K562 (cell line): ENCODE measurements around the gene EFHC2. TPM values are rescaled to one million over a fixed set of nuclear protein-coding genes. Genes with fewer than 3 reads are reported as not detected.

Source experiments
- CUX1 ChIP-seq: fragments of 200-800 bp; sonication (Bioruptor generic); IDR thresholded peaks from 2 replicates; pipeline ENCODE4 v1.6.1; 2016; ENCODE audit warnings: missing genetic modification characterization, missing compliant biosample characterization
- RREB1 ChIP-seq: fragments of 250-450 bp; sonication (Bioruptor Pico); IDR thresholded peaks from 2 replicates; pipeline ENCODE4 v1.4.0; 2020
- polyA plus RNA-seq, 8 experiments: library from polyadenylated mRNA; depleted of rRNA in 4 of 8; stranded (reverse) in 5 of 8; unstranded in 3 of 8; fragments of >200 nt; fragmentation: Nextera tagmentation in 2 of 8; fragmentation: Illumina TruSeq in 1 of 8; extraction: Ambion mirVana in 2 of 8; extraction: Trizol in 1 of 8; gene quantifications; 2 replicates each; pipeline versions ENCODE4 v1.2.1 to v1.2.3, GENCODE V29; 2011 to 2014; ENCODE audit warnings: inconsistent platforms in 1 of 8, missing spikeins in 1 of 8
- total RNA-seq, 7 experiments: library from RNA; depleted of rRNA in 6 of 7; stranded (reverse); fragments of >200 nt in 6 of 7; fragmentation: Illumina TruSeq in 2 of 7; extraction: Trizol in 2 of 7; gene quantifications; 2 replicates each; pipeline versions ENCODE4 v1.2.1 to v1.2.3, GENCODE V29; 2011 to 2021; ENCODE audit warnings: low replicate concordance in 1 of 7
- TF ChIP-seq, protein P1 (sequence below): fragments of 450-650 bp; formaldehyde crosslinking; conservative IDR thresholded peaks from 2 replicates; pipeline ENCODE4 v1.4.0; 2022; ENCODE audit warnings: mild to moderate bottlenecking, missing genetic modification characterization

The EFHC2 gene
- total and polyA plus RNA-seq, 9 of the 15 experiments (the other 6 are each of a cell fraction or from before 2014, with no cell fraction given), result 1.3 to 8.1 (median 3.0) TPM

DNA sequence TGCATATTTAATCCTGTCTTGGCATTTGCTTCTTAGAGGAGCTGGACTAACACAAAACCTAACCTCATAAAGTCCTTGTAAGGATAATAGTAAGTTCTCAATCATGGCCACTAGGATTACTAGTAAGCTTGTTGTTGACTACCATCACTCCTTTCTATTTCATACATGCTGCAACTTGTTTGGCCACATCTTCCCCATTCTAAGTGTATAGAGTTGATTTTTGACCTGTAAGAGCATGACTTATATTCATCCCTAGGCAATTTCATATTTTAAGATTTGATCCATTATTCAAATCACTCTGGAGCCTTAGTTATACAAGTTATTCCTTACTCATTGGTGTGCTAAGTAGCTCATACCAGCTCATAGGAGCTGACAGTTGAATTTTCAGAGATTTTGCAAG, 109.4 kb downstream of the EFHC2 start (continued):
- no peak for TF ChIP-seq RREB1 (CRISPR knock-in tag)
- TF ChIP-seq, protein P1, sequence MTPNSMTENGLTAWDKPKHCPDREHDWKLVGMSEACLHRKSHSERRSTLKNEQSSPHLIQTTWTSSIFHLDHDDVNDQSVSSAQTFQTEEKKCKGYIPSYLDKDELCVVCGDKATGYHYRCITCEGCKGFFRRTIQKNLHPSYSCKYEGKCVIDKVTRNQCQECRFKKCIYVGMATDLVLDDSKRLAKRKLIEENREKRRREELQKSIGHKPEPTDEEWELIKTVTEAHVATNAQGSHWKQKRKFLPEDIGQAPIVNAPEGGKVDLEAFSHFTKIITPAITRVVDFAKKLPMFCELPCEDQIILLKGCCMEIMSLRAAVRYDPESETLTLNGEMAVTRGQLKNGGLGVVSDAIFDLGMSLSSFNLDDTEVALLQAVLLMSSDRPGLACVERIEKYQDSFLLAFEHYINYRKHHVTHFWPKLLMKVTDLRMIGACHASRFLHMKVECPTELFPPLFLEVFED (CRISPR knock-in tag), result no peak
- no peak for TF ChIP-seq CUX1
